ENCODE results near the gene GMDS. TPM values are rescaled to one million over a fixed set of nuclear protein-coding genes. Genes with fewer than 3 reads are reported as not detected.
A peak's percentile ranks its signal among the peaks of the same experiment; 100 is the strongest.

The GMDS gene
- total RNA-seq, 1 experiment from 2014 or later, result 27.6 TPM

DNA sequence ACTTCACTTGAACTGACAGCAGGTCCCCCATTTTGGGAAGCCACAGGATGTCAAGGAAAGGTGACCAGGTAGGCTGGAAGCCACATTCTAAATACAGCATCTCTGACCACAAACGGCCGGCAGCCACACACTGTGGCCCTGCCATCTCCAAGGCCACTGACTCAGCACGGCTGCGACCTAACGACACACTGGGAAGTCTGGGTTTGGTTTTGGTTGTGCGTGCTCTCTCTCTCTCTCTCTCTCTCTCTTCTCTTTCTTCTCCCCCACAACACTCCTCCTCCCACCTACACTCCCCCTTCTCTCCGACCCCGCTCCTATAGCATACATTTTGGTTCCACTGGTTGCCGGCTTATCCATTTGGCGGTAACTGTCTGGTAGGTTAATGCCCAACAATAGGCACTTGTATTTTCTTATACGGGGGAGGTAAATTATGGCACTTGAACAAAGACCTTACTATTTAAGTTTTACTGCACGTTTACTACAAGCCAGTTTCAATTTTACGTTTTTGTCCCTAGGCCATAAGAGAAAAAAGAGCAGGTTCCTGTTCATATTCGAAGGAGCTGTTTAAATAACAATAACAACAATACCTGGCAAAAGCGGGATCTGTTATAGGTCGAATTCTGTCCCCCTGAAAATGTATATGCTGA lies 103.6 kb downstream of the GMDS start:
- no peak overlapping the region for H3T11ph ChIP-seq (ENCODE audit: low read length)
- no peaks in the 10 kb centered on the region for H3K27me3 ChIP-seq (ENCODE audit: insufficient read depth, low read length)
- H2AK5ac ChIP-seq (ENCODE audit: insufficient read length, low read length), result no peak overlapping the region
- no peak overlapping the region for H2BK120ac ChIP-seq (ENCODE audit: low read depth, low read length, poor library complexity, severe bottlenecking)
- no peak overlapping the region for H3K4ac ChIP-seq (ENCODE audit: low read depth, low read length)
- no peak overlapping the region for H4K8ac ChIP-seq (replicated peaks; ENCODE audit: insufficient read length, low read depth, low read length)
- TF ChIP-seq, protein P1, sequence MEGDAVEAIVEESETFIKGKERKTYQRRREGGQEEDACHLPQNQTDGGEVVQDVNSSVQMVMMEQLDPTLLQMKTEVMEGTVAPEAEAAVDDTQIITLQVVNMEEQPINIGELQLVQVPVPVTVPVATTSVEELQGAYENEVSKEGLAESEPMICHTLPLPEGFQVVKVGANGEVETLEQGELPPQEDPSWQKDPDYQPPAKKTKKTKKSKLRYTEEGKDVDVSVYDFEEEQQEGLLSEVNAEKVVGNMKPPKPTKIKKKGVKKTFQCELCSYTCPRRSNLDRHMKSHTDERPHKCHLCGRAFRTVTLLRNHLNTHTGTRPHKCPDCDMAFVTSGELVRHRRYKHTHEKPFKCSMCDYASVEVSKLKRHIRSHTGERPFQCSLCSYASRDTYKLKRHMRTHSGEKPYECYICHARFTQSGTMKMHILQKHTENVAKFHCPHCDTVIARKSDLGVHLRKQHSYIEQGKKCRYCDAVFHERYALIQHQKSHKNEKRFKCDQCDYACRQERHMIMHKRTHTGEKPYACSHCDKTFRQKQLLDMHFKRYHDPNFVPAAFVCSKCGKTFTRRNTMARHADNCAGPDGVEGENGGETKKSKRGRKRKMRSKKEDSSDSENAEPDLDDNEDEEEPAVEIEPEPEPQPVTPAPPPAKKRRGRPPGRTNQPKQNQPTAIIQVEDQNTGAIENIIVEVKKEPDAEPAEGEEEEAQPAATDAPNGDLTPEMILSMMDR (conservative IDR thresholded peaks at IDR 0.05), result no peak
- no peaks in the 10 kb centered on the region for H3K79me2 ChIP-seq (ENCODE audit: insufficient read depth, low read length)
- no peaks in the 10 kb centered on the region for H3K9me3 ChIP-seq (ENCODE audit: control insufficient read depth, low read depth, low read length)
- H3K9ac ChIP-seq (ENCODE audit: extremely low read depth, insufficient read length, low read length), result no peak overlapping the region
- Mint-ChIP-seq H3K9me3 (no peaks in the 10 kb centered on the region; a peak in 1 of 5 replicates), H3K27ac (peak overlapping the region in 2 of 3 experiments; percentile 18 to 59; a peak in 2 of 7 replicates), H3K27me3 (ENCODE audit: low read depth) (no peaks in the 10 kb centered on the region), H3K4me3 (no peak overlapping the region), H3K4me1 (peaks cover 24 to 30% of the 10 kb centered on the region in 2 experiments), H3K36me3 (ENCODE audit: insufficient read depth in 1 of 3, low read depth in 3 of 3) (no peaks in the 10 kb centered on the region; a peak in 1 of 7 replicates)
- no peak overlapping the region for H3K4me2 ChIP-seq (ENCODE audit: insufficient read depth, insufficient read length, low read length)
- H2BK5ac ChIP-seq (ENCODE audit: insufficient read length, low read length), result no peak overlapping the region
- peaks cover 4% of the 10 kb centered on the region; the same call in 1 of the 2 replicates for H3K4me1 ChIP-seq (ENCODE audit: insufficient read depth, low read length)
- H4K20me1 ChIP-seq (ENCODE audit: control insufficient read depth, insufficient read depth, insufficient read length), result no peaks in the 10 kb centered on the region
- no peak overlapping the region for H3K14ac ChIP-seq (ENCODE audit: insufficient read depth, low read length)
- no peak overlapping the region for H2BK15ac ChIP-seq (ENCODE audit: low read depth, low read length)
- H4K91ac ChIP-seq (ENCODE audit: insufficient read length, low read depth, low read length), result no peak overlapping the region
- no peaks in the 10 kb centered on the region for H3K23me2 ChIP-seq (ENCODE audit: insufficient read length, low read depth, low read length, poor library complexity, severe bottlenecking)
- no peak overlapping the region for H3K18ac ChIP-seq (ENCODE audit: insufficient read length, low read depth, low read length)
- H3K79me1 ChIP-seq (ENCODE audit: insufficient read depth, low read depth, low read length, poor library complexity, severe bottlenecking), result no peaks in the 10 kb centered on the region
- no peak for DNase-seq
- H2BK12ac ChIP-seq (ENCODE audit: insufficient read length, low read depth, low read length), result no peak overlapping the region
- 92% methylated on average over 2 of the region's 16 CpGs for WGBS (ENCODE audit: extremely low coverage, insufficient read length, low lambda C conversion rate)
- no peak overlapping the region for H3K27ac ChIP-seq (ENCODE audit: insufficient read length, low read depth, low read length)
- no peak overlapping the region for H4K5ac ChIP-seq (ENCODE audit: insufficient read length, low read depth, low read length)
- no peak overlapping the region for H2AFZ ChIP-seq (ENCODE audit: low read length)
- H3K56ac ChIP-seq (ENCODE audit: insufficient read length, low read depth, low read length), result no peak overlapping the region
- no peak overlapping the region for H2BK20ac ChIP-seq (ENCODE audit: low read depth, low read length, poor library complexity, severe bottlenecking)
- H3K23ac ChIP-seq (ENCODE audit: insufficient read length, low read depth, low read length), result no peak overlapping the region
